Measurements from ENCODE around the gene GJC1.
A peak's percentile ranks its signal among the peaks of the same experiment; 100 is the strongest.

GJC1 gene

DNA sequence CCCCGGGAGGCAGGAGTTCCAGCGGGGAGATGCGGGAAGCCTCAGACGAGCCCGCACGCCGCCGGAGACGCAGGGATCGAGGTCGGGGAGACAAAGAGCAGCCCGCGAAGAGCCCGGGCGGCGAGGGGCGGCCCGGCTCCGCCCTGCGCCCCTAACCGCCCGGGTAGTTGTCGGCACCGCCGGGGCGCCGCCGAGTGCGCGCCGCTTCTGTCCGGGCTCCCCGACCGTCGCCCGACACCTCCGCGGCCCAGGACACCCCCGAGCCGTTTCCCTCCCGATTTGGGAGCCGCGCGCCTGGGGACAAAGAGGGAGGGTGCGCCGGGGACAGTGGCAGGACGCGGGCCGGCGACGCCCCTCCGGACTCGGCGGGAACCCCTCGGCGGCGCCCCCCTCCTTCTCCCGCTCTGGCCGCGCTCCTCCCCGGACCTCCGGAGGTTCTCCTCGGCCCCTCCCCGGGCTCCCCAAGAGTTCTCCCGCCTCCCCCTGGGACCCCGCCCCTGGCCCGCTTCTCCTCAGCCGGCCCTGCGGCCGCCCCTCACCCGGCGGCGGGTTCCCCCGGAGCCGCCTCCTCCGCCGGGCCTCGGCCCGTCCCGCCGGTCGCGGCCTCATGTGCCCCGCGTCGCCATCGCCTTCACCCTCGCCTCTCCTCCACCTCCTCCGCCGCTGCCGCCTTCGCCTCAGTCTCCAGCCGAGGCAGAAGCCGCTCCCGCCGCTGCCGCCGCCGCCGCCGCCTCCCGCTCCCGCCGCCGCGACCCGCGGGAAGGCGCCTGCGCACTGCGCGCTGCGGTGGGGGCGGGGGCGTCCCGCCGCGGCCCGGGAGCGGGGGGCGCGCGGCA, at the start of gene GJC1:
GJC1 (minus strand) TSS at position 765 of the 836 bp plus-strand sequence. CDS start 24,470 bp downstream, outside the sequence.
- no peak for DNase-seq

DNA sequence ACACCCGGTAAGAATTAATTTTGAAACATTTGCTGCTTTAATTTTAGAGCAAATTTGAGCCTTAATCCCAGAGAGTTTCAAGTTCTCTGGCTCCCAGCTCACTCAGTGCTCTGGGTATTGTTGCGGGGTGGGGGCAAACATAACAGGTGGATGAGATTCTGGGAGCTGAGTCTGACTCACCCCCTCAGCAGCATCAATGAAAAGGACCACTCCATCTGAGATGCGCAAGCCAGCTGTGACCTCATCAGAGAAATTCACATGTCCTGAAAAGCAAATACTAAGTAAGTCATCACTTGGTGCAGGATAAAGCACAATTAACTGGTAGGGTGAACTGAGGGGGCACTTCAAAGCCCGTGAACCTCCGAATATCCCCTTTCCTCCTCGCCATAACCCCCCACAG, 49.3 kb upstream of the GJC1 start:
- no peak for DNase-seq

DNA sequence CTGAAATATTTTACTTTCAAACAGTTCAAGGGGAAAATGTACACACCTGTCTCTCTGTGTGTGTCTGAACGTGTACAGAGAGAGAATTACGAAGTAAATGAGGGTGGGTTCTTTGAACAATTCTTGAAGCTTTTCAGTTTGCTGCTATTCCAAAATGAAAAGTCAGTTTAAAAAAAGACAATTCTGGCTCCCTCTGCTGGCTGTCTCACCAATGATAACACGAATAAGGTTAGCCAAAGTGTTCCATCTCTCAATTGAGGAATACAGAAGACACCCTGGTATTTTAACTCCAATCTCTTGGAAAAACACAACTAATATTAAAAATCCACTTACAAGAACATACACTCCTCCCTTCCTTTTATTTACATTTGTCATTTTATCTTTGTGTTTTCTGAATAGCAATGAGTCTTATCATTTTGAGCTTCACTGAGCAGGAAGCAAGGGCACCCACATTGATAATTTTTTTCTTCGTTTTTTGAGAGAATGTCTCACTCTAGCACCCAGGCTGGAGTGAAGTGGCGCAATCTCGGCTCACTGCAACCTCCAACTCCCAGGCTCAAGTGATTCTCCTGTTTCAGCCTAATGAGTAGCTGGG, 48.6 kb upstream of the GJC1 start:
- no peak for DNase-seq

DNA sequence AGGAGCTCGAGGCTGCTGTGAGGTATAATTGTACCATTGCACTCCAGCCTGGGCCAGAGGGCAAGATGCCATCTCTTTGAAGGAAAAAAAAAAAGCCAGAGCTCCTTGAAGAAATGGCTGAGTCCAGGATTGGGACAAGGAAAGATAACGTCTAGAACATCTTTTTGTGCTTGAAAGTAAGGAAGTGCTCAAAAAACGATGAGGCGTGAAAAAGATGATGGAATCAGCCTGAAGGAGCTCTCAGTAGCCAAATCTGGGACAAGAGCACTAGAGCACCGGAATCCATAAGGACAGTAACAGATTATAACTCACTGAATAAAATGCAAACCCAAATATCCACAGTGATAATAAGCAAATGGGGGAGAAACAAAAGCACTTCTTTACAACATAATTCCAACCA, 47.0 kb upstream of the GJC1 start:
- DNase-seq = no peak

DNA sequence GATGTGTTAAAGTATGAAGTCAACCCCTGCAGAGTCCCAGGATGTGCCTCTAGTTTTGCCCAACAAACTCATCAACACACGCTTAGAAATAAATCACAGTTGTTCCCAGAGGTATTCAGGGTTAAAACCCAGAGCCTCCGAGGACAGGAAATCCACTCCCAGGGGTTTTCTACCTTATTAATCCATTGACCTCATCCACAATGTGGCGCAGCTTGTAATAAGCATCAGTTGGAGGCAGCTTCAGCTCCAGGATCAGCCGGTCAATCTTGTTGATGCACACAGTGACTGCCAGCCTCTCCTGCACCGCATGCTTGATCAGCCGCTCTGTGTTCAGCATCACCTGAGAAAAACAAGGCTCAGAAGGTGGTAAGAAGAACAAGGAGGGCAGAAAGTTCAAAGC, 45.7 kb upstream of the GJC1 start:
- no peak for DNase-seq

DNA sequence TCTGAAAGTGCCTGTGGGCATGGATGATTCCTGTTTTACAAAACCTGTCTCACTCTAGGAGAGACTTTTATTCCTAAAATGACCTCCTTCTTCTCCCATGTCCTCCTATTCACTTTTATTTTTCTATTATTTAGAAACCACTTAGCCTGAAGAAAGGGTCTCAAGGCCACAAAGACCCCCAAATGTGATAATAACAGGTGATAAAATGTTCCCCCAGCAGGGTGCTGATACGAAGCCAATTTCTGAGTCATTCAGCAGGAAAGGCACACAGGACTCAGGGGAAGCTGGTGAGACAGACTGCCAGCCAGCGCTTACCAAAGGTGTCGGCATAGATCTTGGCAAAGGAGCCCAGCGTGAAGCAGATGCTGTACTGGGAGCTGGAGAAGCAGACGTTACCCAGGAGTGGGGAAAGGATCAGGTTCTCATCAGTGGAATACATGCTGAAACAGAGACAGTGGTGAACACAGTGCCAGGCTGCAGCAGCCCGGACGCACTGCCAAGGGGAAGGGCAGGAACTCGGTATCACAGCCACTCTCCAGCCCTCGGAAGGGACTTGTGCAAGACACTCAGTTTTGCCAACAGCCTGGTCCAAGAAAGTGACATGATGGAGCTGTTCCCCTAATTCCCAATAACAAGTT, 42.2 kb upstream of the GJC1 start:
- no peak for DNase-seq

DNA sequence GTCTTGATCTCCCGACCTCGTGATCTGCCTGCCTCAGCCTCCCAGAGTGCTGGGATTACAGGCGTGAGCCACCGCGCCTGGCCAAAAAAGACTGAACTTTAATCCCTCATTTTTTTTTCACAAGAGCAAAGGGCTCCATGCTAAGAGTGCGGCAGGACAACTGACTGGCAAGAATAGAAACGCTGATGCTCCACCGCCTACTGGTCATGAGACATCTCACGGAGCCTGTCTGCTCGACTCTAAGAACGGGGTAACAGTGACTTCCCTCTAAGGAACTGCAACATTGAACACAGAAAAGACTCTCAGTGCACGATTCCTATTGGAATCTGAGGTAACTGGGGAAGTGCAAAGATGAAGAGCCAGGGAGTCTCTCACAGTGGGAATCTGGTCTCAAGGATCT, 41.5 kb upstream of the GJC1 start:
- DNase-seq = no peak

DNA sequence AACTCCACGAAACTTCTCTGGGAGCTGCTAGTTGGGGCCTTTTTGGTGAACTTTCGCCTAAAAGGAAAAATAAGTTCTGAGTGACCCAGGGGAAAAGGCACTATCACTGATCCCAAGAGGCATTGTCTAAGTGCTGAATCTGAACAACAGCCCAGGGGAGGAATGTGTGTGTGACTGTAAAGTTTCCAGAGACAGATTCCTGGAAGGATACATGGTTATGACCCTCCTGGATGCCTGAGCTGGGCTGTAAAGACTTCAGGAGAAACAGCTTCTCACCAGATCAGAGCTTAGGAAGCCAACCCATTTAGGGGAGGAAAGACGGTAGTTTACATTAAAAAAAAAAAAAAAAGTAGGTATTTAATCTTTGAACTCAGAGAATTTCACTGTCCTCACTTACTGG, 37.8 kb upstream of the GJC1 start:
- no peak for DNase-seq

DNA sequence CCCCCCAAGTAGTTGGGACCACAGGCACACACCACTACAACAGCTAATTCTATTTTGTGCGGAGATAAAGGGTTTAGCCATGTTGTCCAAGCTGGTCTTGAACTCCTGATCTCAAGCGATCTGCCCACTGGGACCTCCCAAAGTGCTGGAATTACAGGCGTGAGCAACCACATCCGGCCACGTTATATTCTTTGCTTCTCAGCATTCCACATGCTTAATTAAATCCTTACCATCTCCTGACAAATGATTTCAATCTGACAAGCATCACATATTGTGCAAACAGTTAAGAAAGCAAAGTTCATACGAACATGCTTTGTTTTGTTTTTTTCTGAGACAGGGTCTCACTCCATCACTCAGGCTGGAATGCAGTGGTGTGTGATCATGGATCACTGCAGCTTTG, 35.8 kb upstream of the GJC1 start:
- no peak for DNase-seq

DNA sequence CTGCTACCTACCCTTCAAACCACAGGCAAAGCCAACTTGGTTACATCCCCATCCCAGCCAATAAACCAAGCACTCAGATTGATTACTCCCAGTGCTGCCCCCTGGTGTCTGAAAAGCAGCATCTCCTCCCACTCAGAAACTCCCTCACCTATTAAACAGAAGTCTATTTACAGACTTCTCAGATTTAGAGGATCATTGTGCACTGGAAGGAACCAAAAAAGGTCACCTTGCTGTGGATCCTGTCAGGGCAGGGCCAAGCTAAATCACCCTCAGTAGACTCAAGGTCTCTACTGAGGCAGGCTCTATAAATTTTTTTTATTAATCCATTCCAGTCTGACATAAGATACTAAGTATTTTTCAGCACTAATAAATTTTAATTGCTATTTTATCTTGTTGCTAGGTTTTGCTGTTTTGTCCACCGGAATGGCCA, 35.2 kb upstream of the GJC1 start:
- DNase-seq = peak; percentile 66

DNA sequence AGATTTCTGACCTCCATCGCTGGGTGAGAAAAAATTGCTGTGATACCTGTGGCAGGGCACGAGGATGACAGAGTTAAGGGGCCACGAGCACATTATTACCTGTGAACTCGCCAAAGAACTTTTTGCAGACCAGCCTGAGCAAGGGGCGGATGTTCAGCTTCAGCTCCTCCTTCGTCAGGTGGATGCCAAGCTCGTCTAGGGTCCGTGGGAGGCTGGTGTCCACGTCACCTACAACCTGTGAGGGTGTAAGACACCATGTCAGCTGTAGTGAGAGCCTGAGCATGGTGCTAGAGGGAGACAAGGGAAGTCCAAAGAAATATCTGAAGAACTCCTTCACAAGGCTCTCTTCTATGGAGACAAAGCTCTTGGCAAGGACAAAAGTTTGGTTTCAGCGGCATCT, 34.7 kb upstream of the GJC1 start:
- no peak for DNase-seq

DNA sequence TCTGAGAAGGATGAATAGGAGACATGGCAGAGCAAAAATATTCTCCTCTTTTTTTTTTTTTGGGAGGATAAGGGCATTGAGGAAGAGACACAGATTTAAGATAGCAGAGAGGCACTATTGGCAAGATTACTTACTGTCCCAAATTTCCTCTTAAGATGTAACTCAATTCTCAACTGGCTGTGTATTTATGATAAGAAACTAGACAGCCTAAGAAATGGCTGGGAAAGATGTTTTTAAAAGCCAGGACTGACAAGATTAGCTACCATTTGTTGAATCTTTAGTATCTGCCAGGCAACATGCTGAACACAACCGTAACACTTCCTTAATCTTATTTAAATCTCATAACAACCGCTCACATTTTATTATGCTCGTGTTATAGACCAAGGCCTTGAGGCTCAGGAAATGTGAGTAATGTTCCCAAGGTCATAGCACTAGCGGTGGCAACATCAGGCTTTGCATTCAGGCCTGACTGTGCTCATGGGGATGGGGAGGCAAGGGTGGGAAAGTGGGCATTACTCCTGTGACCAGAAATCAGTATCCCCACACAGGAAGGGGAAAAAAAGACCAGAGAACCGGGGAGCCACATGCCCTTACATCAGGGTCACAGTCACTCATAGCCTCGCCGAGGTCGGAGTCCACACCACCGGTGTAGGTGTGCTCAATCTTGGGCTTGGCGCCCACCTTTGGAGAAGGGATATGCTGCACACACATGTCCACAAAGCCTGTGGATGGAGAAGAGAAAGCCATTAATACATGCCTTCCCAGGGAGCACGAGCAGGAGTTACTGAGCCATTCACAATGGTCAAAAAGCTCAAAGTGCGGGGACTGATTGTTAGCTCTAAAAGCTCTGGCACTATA, 33.2 kb upstream of the GJC1 start:
- no peak for DNase-seq

DNA sequence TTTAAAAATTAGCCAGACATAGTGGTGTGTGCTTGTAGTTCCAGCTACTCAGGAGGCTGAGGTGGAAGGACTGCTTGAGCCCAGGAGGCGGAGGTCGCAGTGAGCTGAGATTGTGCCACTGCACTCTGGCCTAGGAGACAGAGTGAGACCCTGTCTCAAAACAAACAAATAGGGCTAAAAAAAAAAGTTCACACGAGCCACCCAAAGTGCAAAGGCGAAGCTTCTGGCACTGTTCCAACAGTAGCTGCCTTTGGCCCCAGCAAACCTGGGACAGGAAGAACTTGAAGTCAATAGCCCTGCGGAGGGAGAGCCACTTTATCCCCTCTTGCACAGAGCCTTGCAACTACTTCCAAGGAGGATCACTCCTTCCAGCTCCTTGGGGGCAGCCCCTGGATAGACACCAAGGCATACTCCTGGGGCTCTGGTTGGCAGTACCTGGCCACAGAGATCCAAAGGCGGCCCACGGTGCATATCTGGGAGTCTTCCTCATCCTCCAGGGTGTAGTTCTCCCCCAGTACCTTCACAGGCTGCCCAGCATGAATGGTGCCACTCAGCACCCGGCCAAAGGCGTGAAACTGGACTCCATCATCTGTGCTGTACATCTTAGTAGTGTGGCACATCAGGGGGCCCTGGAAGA, 32.3 kb upstream of the GJC1 start:
- DNase-seq = no peak

DNA sequence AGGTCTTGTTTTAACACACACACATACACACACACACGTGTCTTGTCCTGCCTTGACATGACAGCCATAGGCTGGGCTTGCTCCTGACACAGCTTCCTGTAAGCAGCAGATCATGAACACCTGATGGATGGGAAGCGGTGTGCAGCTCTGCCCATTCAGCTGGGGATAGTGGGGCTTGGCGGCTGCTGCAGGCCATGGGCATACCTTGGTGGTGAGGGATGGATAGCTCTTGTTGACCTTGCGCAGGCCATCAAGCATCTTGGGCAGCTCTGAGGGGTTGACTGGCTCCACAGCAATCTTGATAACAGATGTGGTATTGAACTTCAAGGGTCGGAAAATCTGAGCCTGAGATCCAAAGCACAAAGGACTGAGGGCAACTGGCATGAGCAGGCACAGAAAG, 29.6 kb upstream of the GJC1 start:
- no peak for DNase-seq

DNA sequence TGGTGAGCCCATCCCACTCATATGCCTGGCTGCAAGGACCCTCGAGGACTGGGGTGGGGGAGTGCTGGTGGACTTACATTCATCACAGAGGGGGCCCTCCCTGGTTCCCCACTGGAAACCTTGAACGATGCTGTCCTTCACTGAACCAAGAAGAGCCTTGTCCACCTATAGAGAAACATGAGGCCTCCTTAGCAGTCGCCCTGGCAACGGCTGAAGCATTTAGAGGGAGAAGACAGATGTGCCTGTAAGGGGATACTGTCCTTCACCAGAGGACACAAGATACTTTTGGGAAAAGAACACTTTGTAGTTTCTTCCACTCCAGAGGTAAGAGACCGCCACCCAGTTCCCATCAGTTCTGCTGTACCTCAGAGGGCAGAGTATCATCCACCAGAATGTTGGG, 24.1 kb upstream of the GJC1 start:
- DNase-seq = no peak

DNA sequence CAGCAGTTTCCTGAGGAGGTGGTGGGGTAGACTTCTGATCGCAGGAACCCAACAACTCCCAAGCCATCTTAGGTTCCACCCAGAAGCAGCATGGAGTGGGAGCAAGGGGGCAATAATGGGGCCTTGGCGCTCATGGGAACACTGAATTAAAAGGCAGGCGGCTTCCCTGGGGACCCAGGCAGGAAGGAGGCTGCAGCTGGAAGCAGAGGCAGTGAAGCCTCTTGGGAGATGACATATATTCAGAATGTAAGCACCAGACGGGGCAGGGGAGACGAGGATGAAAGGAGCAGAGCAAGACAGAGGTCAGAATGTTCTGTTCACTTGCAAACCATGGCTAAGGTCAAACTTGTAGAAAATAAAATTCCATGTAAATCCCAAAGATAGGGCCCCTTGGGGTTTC, 20.5 kb upstream of the GJC1 start:
- no peak for DNase-seq

DNA sequence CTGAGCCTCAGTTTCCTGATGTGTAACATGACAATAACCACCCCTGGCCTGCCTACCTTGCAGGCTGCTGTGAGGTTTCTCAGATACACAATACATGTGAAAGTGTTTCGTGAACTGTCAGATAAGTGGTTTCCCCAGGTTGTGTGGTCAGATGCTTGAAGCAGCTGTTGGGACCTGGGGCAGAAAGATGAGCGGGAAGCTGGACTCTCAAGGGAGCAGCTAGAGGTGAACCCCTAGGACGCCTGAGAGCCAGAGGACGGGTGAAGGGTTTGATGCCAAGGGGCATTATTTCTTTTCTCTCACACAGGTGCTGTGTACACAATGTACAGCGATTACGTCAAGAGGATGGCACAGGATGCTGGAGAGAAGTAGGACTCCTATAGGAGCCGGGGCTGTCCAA, 19.9 kb upstream of the GJC1 start:
- no peak for DNase-seq

DNA sequence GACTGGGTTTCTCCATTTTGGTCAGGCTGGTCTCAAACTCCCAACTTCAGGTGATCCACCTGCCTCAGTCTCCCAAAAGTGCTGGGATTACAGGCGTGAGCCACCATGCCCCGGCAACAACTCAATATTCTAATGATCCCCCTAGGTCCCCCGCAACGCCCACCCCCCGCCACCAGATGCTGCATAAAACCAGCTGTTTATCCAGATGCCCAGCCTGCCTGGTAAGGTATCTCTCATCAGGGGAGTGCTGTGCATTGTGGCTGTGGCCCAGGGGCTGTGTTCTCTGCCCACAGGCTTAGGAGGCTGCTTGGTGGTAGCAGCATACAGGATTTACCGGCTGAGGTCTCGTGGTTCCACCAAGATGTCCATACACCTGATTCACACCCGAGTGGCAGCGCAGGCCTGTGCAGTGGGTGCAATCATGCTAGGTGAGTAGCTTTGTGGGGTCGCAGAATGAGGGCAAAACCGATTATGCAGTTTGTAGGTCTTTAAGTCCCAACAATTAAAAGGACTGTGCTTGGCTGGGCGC, 18.9 kb upstream of the GJC1 start:
- DNase-seq = no peak

DNA sequence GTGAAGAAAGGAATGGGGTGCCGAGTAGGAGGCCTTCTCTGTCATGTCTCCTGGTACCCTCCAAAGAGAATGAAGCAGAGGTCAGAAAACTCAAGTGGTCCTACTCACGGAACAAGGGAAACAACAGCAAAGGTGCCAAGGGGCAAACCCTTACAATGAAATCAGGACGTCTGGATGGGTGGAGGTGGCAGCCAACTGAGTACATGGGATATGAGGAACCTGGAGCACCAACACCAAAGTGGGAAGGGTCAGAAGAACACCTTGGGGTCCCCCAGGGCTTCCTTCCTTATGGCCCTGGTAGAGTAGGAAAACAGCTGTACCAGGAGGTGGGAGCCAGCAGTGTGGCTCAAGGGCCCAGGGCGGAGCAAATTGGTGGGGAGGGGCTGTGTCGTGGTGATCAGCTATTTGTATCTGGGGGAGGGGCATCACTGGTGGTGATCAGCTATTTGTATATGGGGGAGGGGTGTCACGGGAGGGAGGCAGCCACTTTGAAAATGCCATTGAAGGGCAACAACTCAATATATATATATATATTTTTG, 18.2 kb upstream of the GJC1 start:
- DNase-seq = no peak

DNA sequence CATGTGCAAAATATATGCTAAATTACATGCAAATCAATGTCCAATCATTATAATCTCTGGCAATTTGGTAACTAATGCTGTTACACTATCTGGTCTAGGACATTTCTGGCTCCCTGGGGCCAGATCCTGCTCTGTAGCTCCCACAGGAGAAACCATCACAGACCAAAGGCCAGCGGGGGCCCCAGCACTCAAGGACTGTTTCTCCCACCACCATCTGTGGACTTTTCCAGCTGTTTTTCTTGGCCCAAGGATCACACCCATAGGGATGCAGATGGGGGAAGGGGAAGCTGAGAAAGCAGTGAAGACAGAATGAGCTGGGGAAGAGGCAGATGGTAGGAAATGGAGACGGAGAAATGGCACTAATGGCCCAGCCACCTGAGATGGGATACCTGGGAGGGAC, 17.5 kb upstream of the GJC1 start, which contains the start of gene HIGD1B:
HIGD1B (plus strand) TSS at position 298 of the 400 bp plus-strand sequence. CDS start 270 bp downstream, outside the sequence.
- DNase-seq = no peak

DNA sequence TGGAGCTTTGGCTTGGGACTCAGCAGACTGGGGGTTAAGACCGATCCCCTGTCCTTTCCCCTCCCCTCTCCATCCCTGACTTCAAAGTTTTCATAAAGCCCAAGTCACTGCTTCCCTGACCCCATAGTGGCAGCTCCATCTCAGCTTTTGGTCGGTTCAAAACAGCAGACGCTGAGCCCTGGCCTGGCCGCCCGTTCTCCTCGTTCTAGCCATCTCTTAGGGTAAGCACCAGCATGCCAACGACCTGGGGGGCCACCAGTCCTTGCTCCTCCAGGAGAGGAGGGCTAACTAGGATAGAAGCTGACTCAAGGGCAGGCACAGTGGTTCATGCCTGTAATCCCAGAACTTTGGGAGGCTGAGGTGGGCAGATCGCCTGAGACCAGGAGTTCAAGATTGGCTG, 16.1 kb upstream of the GJC1 start:
- no peak for DNase-seq

DNA sequence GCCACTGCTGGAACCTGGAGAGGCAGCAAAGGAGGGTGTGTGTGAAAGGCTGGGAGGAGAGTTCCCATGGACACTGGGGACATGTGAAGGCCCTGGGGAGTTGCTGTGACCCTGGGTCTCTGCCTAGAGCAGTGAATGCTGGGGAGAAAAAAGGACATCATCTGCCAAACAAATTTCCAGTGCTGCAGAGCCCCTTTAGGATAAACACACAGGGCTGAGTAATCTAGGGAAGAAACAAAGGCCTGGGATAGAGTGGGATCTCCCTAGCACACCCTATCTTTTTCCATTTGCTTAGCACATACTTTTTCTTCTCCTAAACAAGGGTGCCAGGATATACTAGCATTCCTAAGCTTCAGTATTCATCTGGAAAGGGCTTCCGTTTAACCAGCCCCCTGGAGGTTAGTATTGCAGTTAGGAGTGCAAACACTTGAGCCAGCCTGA, 14.3 kb upstream of the GJC1 start:
- no peak for DNase-seq
